Activated CD4-positive, CD25-positive, alpha-beta regulatory T cell treated with anti-CD3 and anti-CD28 coated beads, Interleukin-2, amount 50 U/mL, for 24 hours (primary cell): ENCODE data around the gene MAP3K5.

ENCODE experiments used
- ATAC-seq, 2 donors: fragments of 150-1000 bp; cut with Tn5 transposase; one replicate each; pipeline ENCODE4 v1.10.0; 2021; ENCODE audit warnings: mild to moderate bottlenecking in 1 of 2, moderate library complexity in 1 of 2

MAP3K5 gene

DNA sequence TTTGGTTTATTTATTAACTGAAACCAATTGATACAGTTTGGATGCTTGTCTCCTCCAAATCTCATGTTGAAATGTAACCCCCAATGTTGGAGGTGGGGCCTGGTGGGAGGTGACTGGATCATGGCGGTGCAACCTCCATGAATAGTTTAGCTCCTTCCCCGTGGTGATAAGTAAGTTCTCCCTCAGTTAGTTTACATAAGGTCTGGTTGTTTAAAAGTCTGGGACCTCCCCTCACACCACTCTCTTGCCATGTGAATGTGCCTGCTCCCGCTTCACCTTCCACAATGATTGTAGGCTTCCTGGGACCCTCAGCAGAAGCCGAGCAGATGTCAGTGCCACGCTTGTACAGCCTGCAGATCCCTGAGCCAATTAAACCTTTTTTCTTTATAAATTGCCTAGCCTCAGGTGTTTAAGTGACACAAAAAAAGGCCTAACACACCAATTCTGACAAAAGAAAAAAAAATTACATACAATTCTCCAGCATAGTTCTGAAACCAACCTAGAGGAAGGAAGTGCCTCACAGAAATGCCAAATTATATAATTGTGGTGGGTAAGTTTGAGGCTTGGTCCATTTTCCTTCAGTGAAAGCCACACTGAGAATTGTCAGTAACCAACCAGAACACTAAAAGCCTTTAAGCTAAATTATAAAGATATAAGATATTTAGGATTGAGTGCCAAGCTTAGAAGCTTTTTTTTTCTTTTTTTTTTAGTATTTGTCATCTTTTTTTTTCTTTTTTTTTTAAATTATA lies 257.1 kb downstream of the MAP3K5 start:
- ATAC-seq: no peak

DNA sequence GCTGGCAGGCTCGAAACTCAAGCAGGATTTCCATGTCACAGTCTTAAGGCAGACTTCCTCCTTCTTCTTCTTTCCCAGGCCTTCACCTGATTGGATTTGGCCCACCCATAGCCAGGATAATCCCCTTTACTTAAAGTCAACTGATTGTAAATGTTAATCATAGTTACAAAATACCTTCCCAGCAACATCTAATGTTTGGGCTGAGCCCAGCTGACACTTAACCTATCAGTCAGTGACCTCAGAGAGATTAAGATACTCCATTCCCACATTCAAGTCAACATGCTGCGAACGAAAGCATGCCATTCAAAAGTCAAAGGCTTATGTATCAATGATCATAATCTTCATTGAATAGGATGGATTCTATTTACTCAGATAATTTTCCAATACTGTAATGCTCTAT lies 258.0 kb downstream of the MAP3K5 start:
- no peak for ATAC-seq

DNA sequence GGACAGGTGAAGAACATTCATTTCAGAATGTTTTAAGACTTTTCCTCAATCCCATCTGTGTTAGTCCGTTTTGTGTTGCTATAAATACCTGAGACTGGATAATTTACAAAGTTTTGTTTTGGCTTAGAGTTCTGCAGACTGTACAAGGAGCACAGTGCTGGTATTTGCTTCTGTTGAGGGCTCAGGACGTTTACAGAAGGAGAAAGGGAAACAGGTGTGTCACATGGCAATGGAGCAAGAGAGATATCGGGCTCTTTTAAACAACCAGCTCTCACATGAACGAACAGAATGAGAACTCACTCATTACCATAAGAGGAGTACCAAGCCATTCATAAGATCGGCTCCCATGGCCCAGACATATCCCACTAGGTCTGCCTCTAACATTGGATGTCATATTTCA lies 258.8 kb downstream of the MAP3K5 start:
- no peak for ATAC-seq

DNA sequence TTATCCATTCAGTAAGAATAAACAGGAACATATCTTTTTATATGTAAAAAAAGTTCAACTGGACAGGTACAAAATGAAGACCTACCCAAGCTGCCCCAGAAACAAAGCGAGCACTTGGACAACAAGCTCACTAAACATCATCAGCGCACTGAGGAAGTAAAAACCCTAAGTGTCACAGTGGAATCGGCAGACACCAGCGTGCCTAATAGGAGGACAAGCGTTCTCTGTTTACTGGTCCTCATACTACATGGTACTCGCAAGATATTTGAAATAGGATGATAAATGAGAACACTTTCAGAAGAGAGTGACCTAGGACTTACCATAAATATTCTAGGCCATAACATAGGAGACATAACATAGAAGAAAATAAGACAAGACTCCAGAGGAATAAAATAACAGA lies 260.2 kb downstream of the MAP3K5 start:
- ATAC-seq: no peak

DNA sequence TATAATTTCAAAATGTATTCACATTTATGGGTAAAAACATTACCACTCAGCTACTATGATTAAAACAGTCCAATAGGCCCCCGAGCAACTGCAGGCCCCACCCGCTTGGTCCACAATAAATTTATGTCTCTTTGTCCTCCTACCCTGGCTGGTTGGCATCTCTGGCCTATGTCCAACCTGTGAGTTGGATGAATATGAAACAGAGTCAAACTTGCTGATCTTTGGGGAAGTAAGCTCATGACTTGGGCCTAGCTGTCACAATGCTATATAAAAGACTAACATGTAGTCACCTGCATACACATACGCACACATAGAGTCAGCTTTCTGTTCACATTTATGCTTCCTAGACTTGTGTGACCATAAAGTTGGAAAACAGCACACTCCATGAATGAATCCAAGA lies 262.6 kb downstream of the MAP3K5 start:
- no peak for ATAC-seq

DNA sequence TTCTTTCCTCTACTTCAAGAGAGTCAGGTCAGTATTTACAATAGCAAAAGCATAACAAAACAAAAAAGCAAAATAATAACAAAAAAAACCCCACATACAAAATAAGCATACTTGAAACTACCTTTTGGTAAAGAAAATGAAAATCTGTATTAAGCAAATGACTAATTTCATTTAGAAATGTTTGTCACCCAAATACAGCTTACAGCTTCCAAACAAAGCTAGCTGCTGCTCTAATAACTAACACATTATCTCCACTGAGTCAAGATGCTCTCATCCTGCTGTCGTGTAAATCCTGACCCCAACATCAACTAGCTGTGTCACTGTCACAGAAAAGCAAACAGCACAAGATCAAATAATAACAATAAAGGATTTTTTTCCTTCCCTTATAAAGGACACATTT lies 263.8 kb downstream of the MAP3K5 start:
- no peak for ATAC-seq

DNA sequence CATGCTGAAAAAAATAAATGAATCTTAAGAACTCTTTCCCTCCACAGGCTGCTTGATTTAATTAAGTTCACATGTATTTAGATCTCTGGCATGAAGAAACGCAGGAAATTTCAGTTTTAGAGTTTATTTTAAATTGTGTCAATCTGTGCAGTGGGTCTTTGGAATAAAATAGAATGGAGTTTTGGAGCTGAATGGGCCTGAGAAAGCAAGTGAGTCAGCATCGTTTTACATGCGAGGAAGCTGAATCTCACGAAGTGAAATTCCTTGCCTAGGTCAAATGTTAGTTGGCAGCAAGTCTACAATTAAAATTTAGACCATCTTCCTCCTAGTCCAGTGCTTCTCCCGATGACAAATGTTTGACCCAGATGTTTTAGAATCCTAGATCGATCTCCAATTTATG lies 264.4 kb downstream of the MAP3K5 start:
- ATAC-seq: no peak

DNA sequence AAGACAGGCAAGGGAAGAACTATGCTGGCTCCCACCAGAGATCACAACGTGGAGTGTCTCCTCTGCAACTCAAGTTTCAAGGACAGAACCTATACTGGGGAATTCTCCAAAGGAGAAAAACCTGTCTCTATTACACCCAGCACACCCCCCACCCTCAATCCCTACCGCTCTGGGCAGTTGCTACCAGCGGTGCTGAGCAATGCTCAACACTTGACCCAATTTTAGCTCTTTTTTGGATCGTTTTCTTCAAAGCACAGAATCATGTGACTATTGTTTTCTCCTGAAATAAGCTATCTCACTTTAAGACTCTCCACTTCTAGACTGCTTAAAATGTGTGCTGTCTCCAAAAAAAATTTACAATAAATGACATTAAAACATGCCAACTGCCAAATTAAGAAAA lies 265.3 kb downstream of the MAP3K5 start:
- ATAC-seq: no peak

DNA sequence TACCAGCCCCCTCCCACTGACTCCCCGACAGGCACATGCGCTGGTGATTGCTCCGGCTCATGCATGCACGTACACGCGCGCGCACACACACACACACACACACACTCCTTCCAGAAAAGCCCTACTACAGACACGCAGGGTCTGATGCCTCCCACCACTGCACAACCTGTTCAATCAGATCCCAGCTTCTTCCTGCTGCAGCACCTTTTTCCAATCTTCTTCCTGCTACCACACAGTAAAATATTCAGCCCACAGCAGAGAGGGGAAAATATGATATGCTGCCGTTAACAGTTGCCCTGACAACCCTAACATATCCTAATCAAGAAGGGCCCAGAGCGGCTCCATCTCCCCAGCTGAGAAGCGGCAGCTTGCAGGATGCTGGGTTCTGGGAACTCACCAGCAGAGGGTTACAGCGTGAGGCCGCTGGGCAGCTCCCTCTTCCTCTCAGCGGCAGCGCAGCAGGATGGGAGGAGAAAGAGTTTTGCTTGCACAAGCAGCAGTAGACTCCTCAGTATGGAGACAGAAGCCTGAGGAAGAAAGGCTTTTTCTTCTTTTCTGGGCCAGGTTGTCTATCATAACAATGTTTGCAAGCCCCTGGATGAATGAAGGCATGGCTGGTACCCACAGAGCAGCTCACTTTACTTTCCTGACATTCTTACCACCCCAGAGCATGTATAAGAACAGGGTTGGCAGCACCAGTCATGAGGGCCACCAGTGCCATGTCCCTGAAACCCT lies 265.9 kb downstream of the MAP3K5 start:
- ATAC-seq: peak; percentile 55 to 60

DNA sequence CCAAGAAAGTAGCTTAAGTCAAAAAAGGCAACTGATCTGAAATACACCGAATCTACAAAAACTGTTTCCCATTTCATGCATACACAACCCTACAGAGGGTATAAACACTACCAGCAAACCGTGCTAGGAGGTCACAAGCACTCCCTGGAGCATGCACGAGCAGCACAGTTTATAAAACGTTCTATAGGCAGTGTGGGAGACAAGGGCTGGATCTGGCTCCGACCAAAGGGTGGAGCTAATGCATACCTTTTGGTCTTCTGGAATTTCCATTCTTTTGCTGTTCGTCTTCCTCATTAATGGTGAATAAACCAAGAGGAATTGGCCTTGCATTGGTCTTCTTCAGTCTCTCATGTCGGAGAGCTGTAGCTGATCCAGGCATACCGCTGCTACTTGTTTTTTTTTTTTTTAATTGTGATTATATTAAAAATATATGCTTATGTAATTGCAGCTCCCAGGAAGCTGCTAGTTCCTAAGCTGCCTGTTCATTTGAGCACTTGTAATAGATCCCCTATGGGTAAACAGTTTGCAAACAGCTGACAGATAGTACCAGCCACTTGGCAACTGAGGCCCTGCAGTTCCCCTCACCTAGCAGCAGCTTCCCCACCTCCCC lies 266.6 kb downstream of the MAP3K5 start:
- ATAC-seq: no peak

DNA sequence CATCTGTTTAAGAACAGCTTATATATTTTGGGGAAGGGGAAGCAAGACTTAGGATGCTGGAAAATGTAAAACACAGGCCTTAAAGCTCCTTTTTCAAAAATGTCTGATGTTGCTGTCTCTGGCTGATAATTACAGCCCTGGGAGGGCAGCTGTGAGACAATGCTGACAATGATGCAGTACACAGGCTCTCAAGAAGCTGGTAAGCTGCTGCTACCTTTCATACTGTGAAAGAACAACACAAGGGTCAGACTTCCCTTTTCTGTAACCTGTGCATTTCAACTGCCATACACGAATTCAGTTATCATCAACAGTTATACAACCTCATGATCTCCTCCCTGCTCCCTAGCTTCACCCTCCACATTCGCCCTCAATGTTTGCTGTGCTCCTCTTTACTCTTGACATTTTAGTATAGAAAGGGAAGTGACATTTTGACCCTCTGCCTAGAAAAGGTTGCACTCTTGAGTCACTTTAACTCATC lies 267.3 kb downstream of the MAP3K5 start:
- ATAC-seq: no peak

DNA sequence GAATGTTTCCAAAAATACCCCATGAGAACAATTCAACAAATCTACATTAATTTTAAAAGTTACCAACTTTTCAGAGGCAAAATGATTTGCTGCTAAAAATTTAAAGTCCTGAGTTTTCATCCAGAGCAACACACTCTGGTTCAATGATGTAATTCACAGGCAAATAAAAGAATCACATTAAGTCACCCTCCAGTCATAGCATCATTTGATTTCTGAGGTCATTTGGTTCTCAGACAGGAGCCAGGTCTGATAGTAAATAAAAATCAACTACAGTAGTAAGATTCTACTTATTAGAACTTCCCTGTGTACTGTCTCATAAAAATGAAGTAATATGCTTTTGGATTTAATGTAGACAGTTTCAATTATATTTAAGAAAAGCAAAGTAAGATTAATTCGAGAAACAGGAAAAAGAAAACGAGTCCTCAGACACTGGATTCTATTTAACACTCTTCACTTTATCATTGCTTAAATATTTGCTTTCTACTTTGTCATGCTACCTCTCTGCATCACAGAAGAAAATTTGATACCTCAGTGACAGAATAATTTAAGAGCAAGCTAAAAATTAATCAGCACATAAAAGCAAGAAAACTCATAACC lies 267.8 kb downstream of the MAP3K5 start:
- ATAC-seq: no peak

DNA sequence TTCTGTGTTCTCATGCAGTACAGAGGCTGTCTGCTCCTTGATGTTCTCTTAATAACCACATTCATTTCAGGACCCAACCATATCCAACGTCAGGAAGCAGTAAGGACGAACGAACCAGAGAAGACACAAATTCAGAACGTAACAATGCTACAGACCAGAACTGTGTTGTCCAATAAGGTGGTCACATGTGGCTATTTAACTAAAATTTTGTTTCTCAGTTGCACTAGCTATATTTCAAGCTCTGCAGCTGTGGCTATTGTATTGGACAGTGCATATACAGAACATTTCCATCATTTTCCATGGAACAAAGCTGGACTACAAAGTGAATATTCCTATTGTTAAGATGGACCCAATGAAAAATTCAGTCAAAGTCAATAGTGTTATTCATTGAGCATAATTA lies 269.1 kb downstream of the MAP3K5 start:
- ATAC-seq: no peak

DNA sequence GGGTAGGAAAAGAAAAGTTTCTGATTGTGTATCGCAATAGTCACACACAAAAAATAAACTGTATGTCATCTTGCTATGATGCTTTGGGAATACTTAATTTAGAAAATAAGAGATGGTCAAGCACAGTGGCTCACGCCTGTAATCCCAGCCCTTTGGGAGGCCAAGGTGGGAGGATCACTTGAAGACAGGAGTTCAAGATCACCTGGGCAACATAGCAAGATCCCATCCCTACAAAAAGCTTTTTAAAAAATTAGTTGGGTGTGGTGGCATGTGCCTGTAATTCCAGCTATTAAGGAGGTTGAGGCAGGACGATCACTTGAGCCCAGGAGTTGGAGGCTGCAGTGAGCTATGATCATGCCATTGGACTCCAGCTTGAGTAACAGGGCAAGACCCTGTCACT lies 269.6 kb downstream of the MAP3K5 start:
- ATAC-seq: no peak

DNA sequence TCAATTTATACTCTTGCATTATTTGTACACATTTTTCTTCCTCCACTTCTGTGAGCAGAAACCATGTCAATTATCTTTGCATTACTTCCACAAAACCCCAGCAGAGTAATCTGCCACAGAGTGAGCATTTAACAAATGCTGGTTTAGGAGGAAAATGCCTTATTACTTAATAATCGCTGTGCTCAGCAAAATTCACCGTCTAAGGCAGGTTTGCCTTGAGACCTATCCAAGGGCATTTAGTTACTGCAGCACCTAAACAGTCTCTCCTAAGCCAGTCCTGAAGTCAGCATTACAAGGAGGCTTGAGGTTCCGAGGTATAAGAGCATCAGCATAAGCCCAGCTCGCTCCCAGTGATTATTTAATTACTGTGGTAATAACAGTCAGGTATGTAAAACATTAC lies 270.4 kb downstream of the MAP3K5 start:
- no peak for ATAC-seq

DNA sequence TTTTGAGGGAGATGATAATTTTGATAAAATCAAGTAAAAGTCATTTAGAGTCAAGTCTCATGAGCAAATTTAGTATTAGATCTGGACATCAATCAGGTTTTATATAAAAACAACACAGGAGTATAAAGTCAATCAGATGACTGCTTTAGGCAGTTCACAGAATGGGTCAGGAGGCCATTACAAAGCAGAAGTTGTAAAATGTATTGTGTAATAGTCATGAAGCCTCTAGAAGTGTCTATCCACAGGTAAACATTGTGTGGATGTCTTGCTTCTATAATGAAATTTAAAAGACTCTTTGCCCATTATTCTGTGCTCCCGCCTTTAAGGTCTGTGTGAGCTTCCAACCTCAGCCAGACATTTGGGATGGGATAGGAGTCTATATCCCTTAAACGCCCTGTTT lies 270.9 kb downstream of the MAP3K5 start:
- no peak for ATAC-seq

DNA sequence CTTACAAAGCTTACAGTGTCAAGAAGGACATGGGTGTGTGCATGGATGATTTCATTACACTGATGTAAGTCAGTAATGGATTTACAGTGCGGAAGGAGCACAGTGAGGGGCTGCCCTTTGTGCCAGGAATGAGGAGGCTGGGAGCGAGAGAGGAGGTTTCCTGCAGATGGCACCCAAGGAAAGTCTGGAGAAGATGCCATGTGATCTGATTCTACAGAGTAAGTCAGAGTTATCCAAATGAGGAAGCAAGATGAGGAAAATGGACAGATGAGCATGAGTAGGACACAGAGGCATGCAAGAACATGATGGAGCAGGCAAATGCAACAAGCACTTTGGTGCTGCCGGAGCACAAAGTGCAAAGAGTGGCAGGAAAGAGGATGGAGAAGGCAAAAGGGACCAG lies 271.8 kb downstream of the MAP3K5 start:
- no peak for ATAC-seq

DNA sequence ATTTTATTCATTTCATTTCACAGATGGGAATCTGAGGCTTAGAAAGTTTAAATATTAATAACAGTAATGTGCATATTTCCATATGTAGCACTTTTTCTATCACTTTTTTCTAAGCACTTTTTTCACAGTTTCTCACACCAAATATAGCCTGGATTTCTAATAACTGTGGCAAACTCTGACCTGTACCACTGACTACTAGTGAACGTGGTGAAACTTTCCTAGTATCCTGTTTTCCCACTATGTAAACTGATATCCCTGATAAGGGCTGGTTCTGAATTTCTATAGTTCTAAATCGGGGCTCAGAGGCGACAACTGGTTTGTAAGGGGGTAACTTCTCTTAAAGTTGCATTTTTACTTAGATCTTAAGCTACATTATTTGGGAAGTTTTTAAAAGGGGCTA lies 274.7 kb downstream of the MAP3K5 start:
- no peak for ATAC-seq

DNA sequence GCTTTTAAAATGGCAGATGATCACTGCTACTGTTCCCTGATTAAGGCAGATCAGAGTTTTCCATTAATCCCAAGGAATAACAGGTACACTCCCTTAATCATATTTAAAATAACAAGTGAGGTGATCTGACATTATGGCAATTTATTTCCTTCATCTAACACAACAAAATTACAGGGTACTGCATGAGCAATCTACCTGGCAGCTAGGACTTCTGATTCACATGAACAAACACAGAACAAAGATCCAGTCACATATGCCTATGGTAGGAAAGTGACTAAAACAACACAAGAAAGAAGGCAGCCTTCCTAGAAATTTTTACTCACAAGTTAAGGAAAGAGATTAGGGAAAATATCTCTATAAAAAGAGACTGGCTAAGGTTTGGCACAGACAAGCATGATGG lies 275.3 kb downstream of the MAP3K5 start:
- ATAC-seq: no peak

DNA sequence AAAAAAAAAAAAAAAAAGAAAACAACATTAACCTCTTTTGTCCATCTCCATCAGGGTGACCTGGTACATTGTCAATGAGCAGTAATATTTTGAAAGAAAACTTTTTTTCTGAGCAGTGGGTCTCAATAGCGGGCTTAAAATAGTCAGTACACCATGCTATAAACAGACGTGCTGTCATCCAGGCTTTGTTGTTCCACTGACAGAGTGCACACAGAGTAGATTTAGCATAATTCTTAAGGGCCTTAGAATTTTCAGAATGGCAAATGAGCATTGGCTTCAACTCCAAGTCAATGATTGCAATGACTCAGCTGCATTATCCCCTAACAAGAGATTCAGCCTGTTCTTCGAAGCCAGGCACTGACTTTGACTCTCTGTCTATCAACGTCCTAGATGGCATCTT lies 277.7 kb downstream of the MAP3K5 start:
- ATAC-seq: no peak

DNA sequence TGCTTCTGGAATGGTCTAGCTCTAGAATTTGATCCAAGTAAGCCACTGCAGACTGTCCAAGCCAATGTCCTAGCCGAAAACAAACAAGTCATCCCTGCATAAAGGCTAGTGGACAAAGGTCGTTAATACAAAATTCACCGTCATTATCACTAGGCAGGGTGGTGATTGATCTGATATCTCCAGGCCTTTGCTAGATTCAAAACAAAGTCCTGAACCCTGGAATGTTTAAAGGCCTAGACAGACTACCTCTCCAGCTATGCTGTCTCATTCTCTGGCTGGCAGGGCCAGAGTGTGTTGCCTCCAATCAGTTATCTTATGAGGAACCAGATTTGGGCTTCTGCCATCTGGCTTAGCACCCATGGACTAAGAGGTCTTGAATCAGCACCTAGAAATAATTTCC lies 280.4 kb downstream of the MAP3K5 start:
- no peak for ATAC-seq

DNA sequence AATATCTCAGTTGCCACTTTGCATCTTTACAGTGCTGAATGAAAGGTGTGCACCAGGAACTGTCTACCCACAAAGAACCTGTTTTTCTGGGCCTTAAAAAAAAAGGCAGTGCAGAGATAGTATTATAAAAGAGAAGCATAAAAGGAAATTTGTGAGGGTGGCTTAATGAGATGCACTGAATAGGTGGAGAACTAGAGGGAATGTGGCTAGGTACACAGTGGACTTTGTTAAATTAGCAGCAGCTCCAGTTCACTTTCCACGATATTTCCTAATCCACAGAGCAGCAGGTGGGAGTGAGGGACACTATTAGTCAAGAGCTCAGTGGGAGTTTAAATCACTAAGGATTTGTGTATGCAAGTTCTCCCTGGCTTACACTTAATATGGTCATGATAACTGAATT lies 280.9 kb downstream of the MAP3K5 start:
- no peak for ATAC-seq

DNA sequence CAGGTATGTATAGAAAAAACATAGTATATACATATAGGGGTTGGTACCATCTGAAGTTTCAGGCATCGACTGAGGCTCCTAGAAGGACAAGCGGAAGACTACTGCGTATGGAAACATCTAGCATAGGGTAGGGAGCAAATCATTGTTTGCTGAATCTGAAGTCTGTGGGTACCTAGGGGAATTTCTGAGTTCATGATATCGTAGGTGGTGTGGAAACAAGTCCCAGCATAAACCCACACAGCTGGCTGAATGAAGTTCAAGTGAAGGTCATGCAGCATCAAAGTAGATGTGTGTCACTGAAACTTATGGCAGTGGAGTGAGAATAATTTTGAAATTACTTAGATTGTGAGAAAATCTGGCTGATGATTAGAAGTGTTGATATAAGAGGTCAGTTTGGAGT lies 281.5 kb downstream of the MAP3K5 start:
- peak; percentile 61 to 75 for ATAC-seq

DNA sequence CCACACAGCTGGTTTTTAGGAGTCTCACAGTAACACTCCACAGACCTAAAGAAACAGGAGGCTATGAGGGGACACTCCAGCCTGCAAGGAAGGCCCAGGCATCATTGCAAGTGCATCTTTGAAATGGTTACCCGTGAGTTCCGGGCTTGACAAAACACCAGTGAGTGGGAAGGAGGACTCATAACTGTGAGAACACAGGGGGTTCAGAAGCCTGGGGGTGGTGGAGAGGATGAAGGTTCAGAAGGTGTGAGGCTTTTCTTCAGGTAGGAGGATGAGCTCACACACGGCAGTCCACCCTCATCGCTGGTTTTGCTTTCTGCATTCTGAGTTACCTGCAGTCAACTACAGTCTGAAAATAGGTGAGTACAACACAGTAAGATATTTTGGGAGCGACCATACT lies 282.0 kb downstream of the MAP3K5 start:
- peak; percentile 51 to 62 for ATAC-seq
